HL-60/S4 treated with retinoic acid at 250 ng/mL for 4 days and 3 days (cell line): ENCODE measurements around the gene PCDH18.

ENCODE experiments used
- in situ Hi-C: fragments of 300-500 bp; cut with MboI; formaldehyde crosslinking; loops from 2 replicates; pipeline ENCODE4 v1.7.0; 2022; ENCODE audit warnings: low sequenced_read_pairs

Gene PCDH18

GRCh38 chr4:137471895-137472294 lies 60.4 kb downstream of the PCDH18 start:
- in situ Hi-C loops: no loop called here

- in situ Hi-C loops: no loop called here
These were observed 60.8 kb downstream of the PCDH18 start for GRCh38 chr4:137471461-137471860.

GRCh38 chr4:137470806-137471205 lies 61.5 kb downstream of the PCDH18 start:
- in situ Hi-C loops: no loop called here
